Activated CD4-positive, alpha-beta T cell treated with anti-CD3 and anti-CD28 coated beads, Interleukin-2, amount 50 U/mL, for 24 hours (primary cell): Measurements from ENCODE around the gene CAPN10.
"Not testable (repeated sequence)": the region's sequence is repeated elsewhere in the genome, so short reads cannot be mapped to it uniquely, and the experiment has no call there.

Source experiments
- DNase-seq, 2 donors: peaks; one replicate each; pipeline ENCODE4 v3.0.0-alpha.2; 2020; ENCODE audit warnings: low read depth in 1 of 2, low spot score in 1 of 2

CAPN10 gene

GRCh38 chr2:240602266-240603050 lies 15.9 kb downstream of the CAPN10 start:
- DNase-seq: no peak

GRCh38 chr2:240603081-240603835 lies 16.7 kb downstream of the CAPN10 start:
- DNase-seq: no peak

- no peak for DNase-seq
Observed at GRCh38 chr2:240603846-240604245, 17.3 kb downstream of the CAPN10 start.

GRCh38 chr2:240604291-240604938 lies 17.9 kb downstream of the CAPN10 start:
- no peak for DNase-seq

- no peak for DNase-seq
Observed at GRCh38 chr2:240604939-240605716, 18.6 kb downstream of the CAPN10 start.

GRCh38 chr2:240605867-240606743 lies 19.6 kb downstream of the CAPN10 start:
- DNase-seq: no peak

- DNase-seq: no peak
Observed at GRCh38 chr2:240611601-240612210, 25.2 kb downstream of the CAPN10 start.

GRCh38 chr2:240613781-240614180 lies 27.2 kb downstream of the CAPN10 start:
- no peak for DNase-seq

- no peak for DNase-seq
Observed at GRCh38 chr2:240614391-240614790, 27.9 kb downstream of the CAPN10 start.

- no peak for DNase-seq
Observed at GRCh38 chr2:240615396-240615795, 28.9 kb downstream of the CAPN10 start.

- no peak for DNase-seq
Observed at GRCh38 chr2:240615820-240616547, 29.4 kb downstream of the CAPN10 start.

- not testable (repeated sequence) for DNase-seq
Observed at GRCh38 chr2:240616860-240617666, 30.5 kb downstream of the CAPN10 start.

GRCh38 chr2:240618776-240619175 lies 32.2 kb downstream of the CAPN10 start:
- no peak for DNase-seq

GRCh38 chr2:240619506-240620148 lies 33.1 kb downstream of the CAPN10 start:
- DNase-seq: no peak

- DNase-seq: no peak
Observed at GRCh38 chr2:240620149-240620731, 33.7 kb downstream of the CAPN10 start.

- no peak for DNase-seq
Observed at GRCh38 chr2:240620859-240621258, 34.3 kb downstream of the CAPN10 start.

GRCh38 chr2:240622060-240622411 lies 35.5 kb downstream of the CAPN10 start:
- DNase-seq: no peak
